BLaER1 (cell line): ENCODE results near the gene IFITM10.
"Not testable (repeated sequence)": the region's sequence is repeated elsewhere in the genome, so short reads cannot be mapped to it uniquely, and the experiment has no call there.

Source experiments
- H3K27ac ChIP-seq: shearing (Covaris generic); formaldehyde crosslinking; 2 replicates; pipeline ENCODE4 v1.8.1; 2022
- H3K27me3 ChIP-seq: shearing (Covaris generic); formaldehyde crosslinking; 2 replicates; pipeline ENCODE4 v1.8.1; 2022
- H3K36me3 ChIP-seq: shearing (Covaris generic); formaldehyde crosslinking; 2 replicates; pipeline ENCODE4 v1.8.1; 2022
- H3K4me1 ChIP-seq: shearing (Covaris generic); formaldehyde crosslinking; 2 replicates; pipeline ENCODE4 v1.8.1; 2022
- H3K4me2 ChIP-seq: shearing (Covaris generic); formaldehyde crosslinking; 2 replicates; pipeline ENCODE4 v1.8.1; 2022
- H3K4me3 ChIP-seq: shearing (Covaris generic); formaldehyde crosslinking; 2 replicates; pipeline ENCODE4 v1.8.1; 2022
- H3K9ac ChIP-seq: shearing (Covaris generic); formaldehyde crosslinking; 2 replicates; pipeline ENCODE4 v1.8.1; 2022
- H3K9me3 ChIP-seq: shearing (Covaris generic); formaldehyde crosslinking; 2 replicates; pipeline ENCODE4 v1.8.1; 2022
- H4K20me1 ChIP-seq: shearing (Covaris generic); formaldehyde crosslinking; 2 replicates; pipeline ENCODE4 v1.8.1; 2022
- Cebpa-rat ChIP-seq: shearing (Covaris generic); IDR thresholded peaks from 2 replicates; pipeline ENCODE4 v1.8.1; 2022

IFITM10 gene

DNA sequence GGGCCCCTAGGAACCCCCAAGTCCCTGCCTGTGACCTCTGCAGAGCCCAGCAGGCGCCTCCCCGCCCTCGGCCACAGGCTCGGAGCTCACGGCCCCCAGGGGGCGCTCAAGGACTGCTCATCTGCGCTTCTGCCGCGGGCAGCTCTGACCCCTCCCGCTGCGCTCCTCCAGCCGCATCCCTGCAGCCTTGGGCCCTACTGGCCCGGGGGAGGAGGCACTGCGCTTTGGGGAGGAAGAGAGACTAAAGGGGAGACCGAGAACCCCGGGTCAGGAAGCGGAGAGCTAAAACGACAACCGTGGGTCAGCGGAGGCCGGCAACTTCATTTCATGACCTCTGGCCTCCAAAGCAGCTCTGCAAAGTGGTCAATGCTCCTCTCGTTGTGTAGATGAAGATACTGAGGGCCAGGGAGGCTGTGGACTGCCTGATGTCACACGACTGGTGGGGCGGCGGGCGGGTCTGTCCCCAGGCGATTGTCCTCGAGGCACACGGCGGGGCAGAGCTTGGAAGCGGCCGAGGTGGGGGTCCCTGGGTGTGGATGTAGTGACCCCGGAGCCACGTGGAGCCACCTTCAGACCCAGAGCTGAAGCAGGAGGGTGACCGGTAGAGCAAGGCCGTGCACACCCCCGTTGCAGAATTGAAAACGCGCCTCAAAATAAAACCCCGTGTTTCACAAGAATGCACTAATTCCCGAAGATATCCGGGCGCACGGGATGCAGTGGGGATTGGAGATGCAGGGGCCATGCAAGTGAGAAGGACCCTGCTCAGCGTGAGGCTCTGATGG is 56.1 kb downstream of the IFITM10 start:
- Histone ChIP-seq H3K27ac (0 out of 2 replicates have a peak overlapping the region, but pooled peaks have one; percentile 9), H3K9ac (peak overlapping the region; percentile 41; the same call in 1 of the 2 replicates), H4K20me1 (no peaks in the 10 kb centered on the region), H3K27me3 (peaks cover 36% of the 10 kb centered on the region), H3K4me3 (peak overlapping the region; percentile 57), H3K36me3 (no peaks in the 10 kb centered on the region), H3K4me1 (peaks cover 37% of the 10 kb centered on the region), H3K4me2 (peak overlapping the region; percentile 89), H3K9me3 (no peaks in the 10 kb centered on the region)
- no peak for TF ChIP-seq Cebpa-rat

GRCh38 chr11:1693327-1694063 is 56.9 kb downstream of the IFITM10 start:
- no peaks in the 10 kb centered on the region for H3K9me3 ChIP-seq
- H3K36me3 ChIP-seq, result no peaks in the 10 kb centered on the region
- H4K20me1 ChIP-seq, result no peaks in the 10 kb centered on the region
- H3K9ac ChIP-seq, result peak overlapping the region; percentile 41
- peak overlapping the region; percentile 57 for H3K4me3 ChIP-seq
- peaks cover 39% of the 10 kb centered on the region for H3K27me3 ChIP-seq
- TF ChIP-seq Cebpa-rat, result no peak
- H3K4me1 ChIP-seq, result peaks cover 44% of the 10 kb centered on the region
- 0 out of 2 replicates have a peak overlapping the region, but pooled peaks have one; percentile 9 for H3K27ac ChIP-seq
- peak overlapping the region; percentile 89 for H3K4me2 ChIP-seq

GRCh38 chr11:1692708-1693326 is 57.6 kb downstream of the IFITM10 start:
- Histone ChIP-seq H3K4me2 (peak overlapping the region; percentile 89), H3K9ac (no peak overlapping the region), H3K36me3 (no peaks in the 10 kb centered on the region), H3K4me3 (no peak overlapping the region), H4K20me1 (no peaks in the 10 kb centered on the region), H3K4me1 (peaks cover 48% of the 10 kb centered on the region), H3K9me3 (no peaks in the 10 kb centered on the region), H3K27ac (no peak overlapping the region), H3K27me3 (peaks cover 39% of the 10 kb centered on the region)
- no peak for TF ChIP-seq Cebpa-rat

- Histone ChIP-seq H3K4me3 (no peak overlapping the region), H3K9ac (no peak overlapping the region), H3K4me2 (peak overlapping the region; percentile 89; the same call in 1 of the 2 replicates), H4K20me1 (no peaks in the 10 kb centered on the region), H3K27ac (no peak overlapping the region), H3K4me1 (peaks cover 45% of the 10 kb centered on the region), H3K36me3 (no peaks in the 10 kb centered on the region), H3K27me3 (peaks cover 39% of the 10 kb centered on the region), H3K9me3 (no peaks in the 10 kb centered on the region)
- no peak for TF ChIP-seq Cebpa-rat
Observed at GRCh38 chr11:1691878-1692707, 58.3 kb downstream of the IFITM10 start.

DNA sequence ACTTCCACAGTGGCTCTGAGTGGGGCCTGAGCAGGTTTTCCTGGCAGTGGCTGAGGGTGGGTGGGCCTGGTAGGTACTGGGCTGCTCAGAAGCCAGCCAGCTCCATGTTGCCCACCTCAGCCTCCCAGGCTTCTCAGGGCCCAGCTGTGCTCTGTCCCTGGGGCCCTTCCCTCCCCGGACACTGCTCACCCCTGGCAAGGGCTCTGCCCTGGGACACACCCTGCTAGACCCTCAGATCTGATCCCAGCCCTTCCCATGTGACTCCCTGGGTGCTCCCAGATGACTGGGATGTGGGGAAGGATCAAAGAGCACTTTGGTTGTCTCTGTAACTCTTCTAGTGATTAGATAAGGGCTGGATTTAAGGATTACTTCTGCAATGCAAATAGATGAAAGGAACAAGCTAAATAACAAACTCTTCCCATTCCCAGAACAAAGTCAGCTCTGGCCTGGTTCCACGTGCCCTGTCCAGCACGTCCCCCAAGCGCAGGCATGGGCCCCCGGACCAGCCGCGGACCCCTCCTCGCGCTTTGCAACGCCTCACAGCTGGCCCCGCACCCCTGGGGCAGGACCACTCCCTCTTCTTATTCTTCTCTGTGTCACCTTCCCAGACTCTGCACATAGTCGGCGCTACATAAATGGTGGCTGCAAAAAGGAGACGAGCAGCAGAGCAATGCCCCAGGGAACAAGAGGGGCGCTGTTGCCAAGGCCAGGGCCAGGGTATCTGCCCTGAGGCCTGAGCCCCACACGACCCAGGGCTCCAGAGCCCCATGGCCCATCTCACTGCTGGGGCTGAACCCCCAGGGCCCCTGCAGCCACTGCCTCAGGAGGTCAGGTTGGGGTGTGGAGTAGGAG is 59.1 kb downstream of the IFITM10 start:
- no peaks in the 10 kb centered on the region for H4K20me1 ChIP-seq
- no peak overlapping the region for H3K9ac ChIP-seq
- peaks cover 37% of the 10 kb centered on the region for H3K4me1 ChIP-seq
- no peak overlapping the region for H3K27ac ChIP-seq
- peak overlapping the region; percentile 7; the same call in 1 of the 2 replicates for H3K4me2 ChIP-seq
- no peak for TF ChIP-seq Cebpa-rat
- no peaks in the 10 kb centered on the region for H3K36me3 ChIP-seq
- no peaks in the 10 kb centered on the region for H3K9me3 ChIP-seq
- peaks cover 39% of the 10 kb centered on the region for H3K27me3 ChIP-seq
- no peak overlapping the region for H3K4me3 ChIP-seq

GRCh38 chr11:1690167-1691025 is 60.0 kb downstream of the IFITM10 start:
- peaks cover 39% of the 10 kb centered on the region for H3K27me3 ChIP-seq
- no peak overlapping the region for H3K27ac ChIP-seq
- H4K20me1 ChIP-seq, result no peaks in the 10 kb centered on the region
- no peak for TF ChIP-seq Cebpa-rat
- H3K4me1 ChIP-seq, result peaks cover 37% of the 10 kb centered on the region
- H3K9ac ChIP-seq, result no peak overlapping the region
- H3K4me3 ChIP-seq, result no peak overlapping the region
- H3K36me3 ChIP-seq, result no peaks in the 10 kb centered on the region
- H3K4me2 ChIP-seq, result peak overlapping the region; percentile 59
- no peaks in the 10 kb centered on the region for H3K9me3 ChIP-seq

DNA sequence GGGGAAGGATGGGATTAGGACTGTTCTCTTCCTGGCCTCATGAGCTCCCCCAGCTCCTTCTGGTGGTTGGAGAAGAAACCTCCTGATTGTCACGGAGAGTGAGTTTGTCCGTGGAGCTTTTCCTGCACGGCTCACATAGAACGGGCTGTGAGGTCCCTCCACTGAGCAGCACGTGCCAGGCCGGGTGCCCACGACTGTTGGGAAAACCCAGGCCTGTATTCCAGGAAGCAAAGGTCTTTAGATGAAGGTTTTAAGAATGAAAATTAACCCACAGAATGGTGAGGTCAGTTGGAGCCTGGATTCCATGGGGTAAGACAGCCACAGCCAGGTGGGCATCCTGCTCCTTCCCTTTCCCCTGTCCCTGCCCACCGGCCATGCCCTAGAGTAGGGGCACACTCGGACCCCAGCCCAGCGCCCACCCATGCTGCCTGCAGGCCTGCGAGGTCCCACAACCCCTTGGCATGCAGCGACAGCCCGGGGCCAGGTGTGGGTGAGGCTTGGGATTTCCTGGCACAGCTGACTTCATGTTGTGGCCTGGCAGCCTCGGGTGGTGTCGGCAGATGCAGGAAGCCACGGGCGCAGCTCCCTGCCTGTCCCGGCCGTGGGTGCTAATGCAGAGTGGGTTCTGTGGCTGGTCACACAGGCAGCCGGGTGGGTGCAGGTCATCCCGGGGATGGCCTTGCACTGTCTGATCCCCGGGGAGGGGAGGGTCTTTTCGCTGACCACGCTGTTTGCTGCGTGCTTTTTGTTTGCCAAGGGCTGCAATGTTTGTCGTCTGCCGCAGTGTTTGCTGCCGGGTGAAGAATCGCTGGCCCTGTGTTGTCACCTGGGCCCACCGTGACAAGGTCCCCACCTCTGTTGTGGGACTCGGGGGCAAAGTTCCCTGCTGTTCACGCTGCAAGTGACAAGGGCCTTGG is 60.9 kb downstream of the IFITM10 start:
- not testable (repeated sequence) for H4K20me1 ChIP-seq, H3K27ac ChIP-seq, H3K9me3 ChIP-seq, H3K4me3 ChIP-seq, H3K36me3 ChIP-seq, H3K9ac ChIP-seq
- H3K4me1 ChIP-seq, result peaks cover 37% of the 10 kb centered on the region
- peaks cover 39% of the 10 kb centered on the region for H3K27me3 ChIP-seq
- peak overlapping the region; percentile 59 for H3K4me2 ChIP-seq

DNA sequence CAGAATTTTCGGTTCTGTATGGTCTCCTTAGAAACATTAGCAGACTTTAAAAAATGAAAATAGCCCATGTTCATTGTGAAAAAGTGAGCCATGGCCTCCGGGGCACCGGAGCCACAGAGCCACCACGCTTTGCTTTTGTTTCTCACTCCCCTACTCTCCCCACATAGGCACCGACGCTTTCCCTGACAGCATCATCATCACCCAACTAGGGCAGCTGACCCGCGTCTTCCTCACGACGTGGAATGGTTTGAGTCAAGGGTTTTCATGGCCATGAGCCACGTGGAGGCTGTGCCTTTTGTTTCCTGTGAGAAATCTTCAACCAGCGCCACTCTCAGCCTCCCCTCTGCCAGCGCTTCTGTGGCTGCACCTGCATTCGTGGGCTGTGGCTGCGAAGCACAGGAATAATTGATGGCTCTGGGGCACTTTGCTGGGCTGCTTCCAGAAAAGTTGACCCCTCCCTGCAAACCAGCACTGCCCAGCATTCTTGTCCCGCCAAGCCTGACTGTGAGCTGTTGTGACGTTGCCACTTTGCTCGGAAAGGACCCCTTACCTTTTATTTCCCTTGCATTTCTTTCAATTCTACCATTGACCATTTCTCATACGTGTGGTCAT is 62.0 kb downstream of the IFITM10 start:
- Histone ChIP-seq H3K4me1 (peaks cover 27% of the 10 kb centered on the region), H3K4me2 (0 out of 2 replicates have a peak overlapping the region, but pooled peaks have one; percentile 9), H3K27me3 (peaks cover 39% of the 10 kb centered on the region)
- H3K9ac ChIP-seq, H3K36me3 ChIP-seq, H3K27ac ChIP-seq, H3K4me3 ChIP-seq, H3K9me3 ChIP-seq, H4K20me1 ChIP-seq: not testable (repeated sequence)

DNA sequence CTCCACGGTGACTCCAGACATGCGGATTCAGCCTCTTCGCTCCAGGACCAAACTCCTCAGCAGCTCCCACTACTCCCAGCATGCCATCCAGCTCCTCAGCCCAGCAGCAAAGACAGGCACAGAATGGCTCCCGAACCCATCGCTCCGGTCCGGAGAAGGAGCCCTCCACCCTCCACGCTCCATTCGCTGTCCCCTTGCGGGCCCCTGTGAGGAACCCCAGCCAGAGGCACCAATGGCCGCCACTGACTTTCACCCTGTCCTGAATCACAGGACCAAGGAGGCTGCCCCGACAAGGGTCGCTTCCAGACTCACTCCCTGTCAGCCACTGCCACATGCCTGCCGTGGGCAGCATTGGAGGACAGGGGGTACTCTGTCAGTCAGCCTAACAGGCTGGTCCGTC is 64.2 kb downstream of the IFITM10 start:
- H4K20me1 ChIP-seq, H3K4me2 ChIP-seq, H3K36me3 ChIP-seq, H3K27ac ChIP-seq, H3K9ac ChIP-seq, H3K4me3 ChIP-seq, H3K9me3 ChIP-seq: not testable (repeated sequence)
- peaks cover 39% of the 10 kb centered on the region for H3K4me1 ChIP-seq
- H3K27me3 ChIP-seq, result peaks cover 23% of the 10 kb centered on the region

GRCh38 chr11:1684886-1685874 is 65.2 kb downstream of the IFITM10 start:
- not testable (repeated sequence) for H4K20me1 ChIP-seq, H3K9me3 ChIP-seq, H3K4me3 ChIP-seq, H3K27ac ChIP-seq, H3K36me3 ChIP-seq, H3K4me2 ChIP-seq, H3K9ac ChIP-seq
- peaks cover 37% of the 10 kb centered on the region for H3K4me1 ChIP-seq
- peaks cover 12% of the 10 kb centered on the region for H3K27me3 ChIP-seq
